ENCODE results near the gene LARGE1. TPM values are rescaled to one million over a fixed set of nuclear protein-coding genes. Genes with fewer than 3 reads are reported as not detected.

LARGE1 gene
- total RNA-seq, 1 experiment from 2014 or later: 5.8 TPM

DNA sequence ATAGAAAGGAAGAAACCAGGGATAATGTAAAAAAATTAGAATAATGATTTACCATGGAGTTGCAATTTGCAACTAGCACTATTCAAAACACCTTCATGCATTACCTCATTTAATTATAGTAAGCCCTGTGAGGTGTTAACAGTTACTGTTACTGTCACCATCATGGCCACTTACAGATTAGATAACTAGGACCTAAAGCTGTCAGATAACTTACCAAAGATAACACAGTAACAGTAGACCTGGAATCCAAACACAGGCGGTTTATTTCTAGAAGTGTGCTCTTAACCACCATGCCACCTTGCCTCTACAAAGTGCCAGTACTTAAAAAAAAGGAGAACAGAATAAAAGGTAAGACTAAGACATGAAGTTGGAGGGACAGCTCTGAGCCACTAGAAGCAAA is 11.1 kb upstream of the LARGE1 start:
- no peaks in the 10 kb centered on the region for H3K27me3 ChIP-seq (replicated peaks; ENCODE audit: control insufficient read depth, insufficient read depth, low read length)
- peaks cover 3% of the 10 kb centered on the region for H3K27me3 Mint-ChIP-seq (ENCODE audit: insufficient read depth, unreplicated experiment)
- TF ChIP-seq, protein P1, sequence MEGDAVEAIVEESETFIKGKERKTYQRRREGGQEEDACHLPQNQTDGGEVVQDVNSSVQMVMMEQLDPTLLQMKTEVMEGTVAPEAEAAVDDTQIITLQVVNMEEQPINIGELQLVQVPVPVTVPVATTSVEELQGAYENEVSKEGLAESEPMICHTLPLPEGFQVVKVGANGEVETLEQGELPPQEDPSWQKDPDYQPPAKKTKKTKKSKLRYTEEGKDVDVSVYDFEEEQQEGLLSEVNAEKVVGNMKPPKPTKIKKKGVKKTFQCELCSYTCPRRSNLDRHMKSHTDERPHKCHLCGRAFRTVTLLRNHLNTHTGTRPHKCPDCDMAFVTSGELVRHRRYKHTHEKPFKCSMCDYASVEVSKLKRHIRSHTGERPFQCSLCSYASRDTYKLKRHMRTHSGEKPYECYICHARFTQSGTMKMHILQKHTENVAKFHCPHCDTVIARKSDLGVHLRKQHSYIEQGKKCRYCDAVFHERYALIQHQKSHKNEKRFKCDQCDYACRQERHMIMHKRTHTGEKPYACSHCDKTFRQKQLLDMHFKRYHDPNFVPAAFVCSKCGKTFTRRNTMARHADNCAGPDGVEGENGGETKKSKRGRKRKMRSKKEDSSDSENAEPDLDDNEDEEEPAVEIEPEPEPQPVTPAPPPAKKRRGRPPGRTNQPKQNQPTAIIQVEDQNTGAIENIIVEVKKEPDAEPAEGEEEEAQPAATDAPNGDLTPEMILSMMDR (IDR thresholded peaks at IDR 0.05; ENCODE audit: insufficient read depth in 1 of 2, low read depth in 1 of 2, low read length in 1 of 2, severe bottlenecking in 1 of 2, unreplicated experiment in 1 of 2): no peak
- no peak for DNase-seq
- intact Hi-C loops (cut with micrococcal nuclease; ENCODE audit: unreplicated experiment): no loop called here
- no peaks in the 10 kb centered on the region for H3K9me3 Mint-ChIP-seq (ENCODE audit: unreplicated experiment)
- no TSS peak for BruUV-seq (replicated peaks)
- H3K4me1 ChIP-seq: no peaks in the 10 kb centered on the region
- H3K27ac Mint-ChIP-seq (ENCODE audit: unreplicated experiment): no peak overlapping the region
- ChIA-PET POLR2A (no interaction called here), CTCF (no interaction called here)
- no peak overlapping the region for H3K4me3 Mint-ChIP-seq (ENCODE audit: unreplicated experiment)
- H3K36me3 Mint-ChIP-seq (ENCODE audit: insufficient read depth, unreplicated experiment): no peaks in the 10 kb centered on the region
- H3K9me3 ChIP-seq: no peaks in the 10 kb centered on the region
- H3K4me3 ChIP-seq (ENCODE audit: low read depth, low read length): no peak overlapping the region
- no peaks in the 10 kb centered on the region for H3K36me3 ChIP-seq (ENCODE audit: control insufficient read depth, insufficient read depth, low read length)
- H3K4me1 Mint-ChIP-seq (ENCODE audit: low read depth, unreplicated experiment): no peaks in the 10 kb centered on the region

DNA sequence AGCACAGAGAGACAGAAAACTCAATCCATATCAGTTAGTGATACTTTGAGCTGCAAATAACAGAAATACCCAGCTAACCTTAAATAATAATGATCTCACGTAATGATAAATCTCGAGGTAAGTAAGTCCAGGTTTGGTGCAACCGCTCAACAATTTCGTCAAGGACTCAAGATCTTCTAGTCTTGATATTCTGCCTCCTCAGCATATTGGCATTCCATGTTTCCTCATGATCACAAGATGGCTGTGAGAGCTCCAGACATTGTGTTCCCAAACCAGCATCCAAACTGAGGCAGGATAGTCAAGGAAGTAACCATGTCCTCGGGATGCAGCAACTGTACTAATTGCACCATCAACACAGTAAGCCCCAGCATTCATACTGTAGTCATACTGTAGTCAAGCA is 7.5 kb upstream of the LARGE1 start:
- H3K9me3 Mint-ChIP-seq (ENCODE audit: unreplicated experiment): no peaks in the 10 kb centered on the region
- H3K4me1 ChIP-seq: no peaks in the 10 kb centered on the region; the same call in 1 of the 2 replicates
- no peaks in the 10 kb centered on the region for H3K36me3 ChIP-seq (ENCODE audit: control insufficient read depth, insufficient read depth, low read length)
- no peak overlapping the region for H3K4me3 Mint-ChIP-seq (ENCODE audit: unreplicated experiment)
- peaks cover 14% of the 10 kb centered on the region for H3K27me3 Mint-ChIP-seq (ENCODE audit: insufficient read depth, unreplicated experiment)
- intact Hi-C loops (cut with micrococcal nuclease; ENCODE audit: unreplicated experiment): no loop called here
- TF ChIP-seq, protein P1 (IDR thresholded peaks at IDR 0.05; ENCODE audit: insufficient read depth in 1 of 2, low read depth in 1 of 2, low read length in 1 of 2, severe bottlenecking in 1 of 2, unreplicated experiment in 1 of 2): no peak
- no TSS peak for BruUV-seq (replicated peaks)
- no peak overlapping the region for H3K27ac Mint-ChIP-seq (ENCODE audit: unreplicated experiment)
- no peaks in the 10 kb centered on the region for H3K36me3 Mint-ChIP-seq (ENCODE audit: insufficient read depth, unreplicated experiment)
- POLR2A ChIA-PET: interaction anchor here (0.6 kb wide), 1 partner anchor 543 kb away, joined by 3 read pairs; no protein-coding TSS in a partner anchor
- H3K4me1 Mint-ChIP-seq (ENCODE audit: low read depth, unreplicated experiment): no peaks in the 10 kb centered on the region
- H3K4me3 ChIP-seq (ENCODE audit: low read depth, low read length): no peak overlapping the region
- no peak for DNase-seq
- peaks cover 2% of the 10 kb centered on the region; the same call in 1 of the 2 replicates for H3K27me3 ChIP-seq (replicated peaks; ENCODE audit: control insufficient read depth, insufficient read depth, low read length)
- CTCF ChIA-PET: no interaction called here
- H3K9me3 ChIP-seq: no peaks in the 10 kb centered on the region

DNA sequence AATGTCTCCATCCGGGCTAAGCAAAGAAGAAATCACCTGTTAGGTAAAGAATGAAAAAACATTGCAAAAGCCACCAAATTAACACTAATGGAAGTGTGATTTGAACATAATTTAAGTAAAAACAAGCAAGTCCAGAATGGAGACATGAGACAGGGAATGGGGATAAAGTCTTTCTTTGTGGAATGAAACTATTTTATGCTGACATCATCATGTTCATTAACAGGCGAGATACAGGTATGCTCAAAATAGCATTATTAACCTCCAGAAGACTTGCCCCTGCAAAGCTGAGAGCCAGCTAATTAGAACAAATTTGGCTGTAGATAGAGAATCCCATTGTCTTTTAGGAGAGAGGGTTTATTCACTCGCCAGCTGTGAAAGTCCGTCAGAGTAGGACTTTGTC is 4.9 kb upstream of the LARGE1 start:
- TF ChIP-seq, protein P1 (IDR thresholded peaks at IDR 0.05; ENCODE audit: insufficient read depth in 1 of 2, low read depth in 1 of 2, low read length in 1 of 2, severe bottlenecking in 1 of 2, unreplicated experiment in 1 of 2): no peak
- POLR2A ChIA-PET: no interaction called here
- Mint-ChIP-seq H3K4me1 (ENCODE audit: low read depth, unreplicated experiment) (peaks cover 6% of the 10 kb centered on the region), H3K9me3 (ENCODE audit: unreplicated experiment) (no peaks in the 10 kb centered on the region), H3K36me3 (ENCODE audit: insufficient read depth, unreplicated experiment) (no peaks in the 10 kb centered on the region), H3K4me3 (ENCODE audit: unreplicated experiment) (no peak overlapping the region), H3K27ac (ENCODE audit: unreplicated experiment) (no peak overlapping the region), H3K27me3 (ENCODE audit: insufficient read depth, unreplicated experiment) (peaks cover 16% of the 10 kb centered on the region)
- Histone ChIP-seq H3K4me1 (no peaks in the 10 kb centered on the region; the same call in 1 of the 2 replicates), H3K4me3 (ENCODE audit: low read depth, low read length) (no peak overlapping the region), H3K9me3 (no peaks in the 10 kb centered on the region), H3K27me3 (replicated peaks; ENCODE audit: control insufficient read depth, insufficient read depth, low read length) (peaks cover 2% of the 10 kb centered on the region; the same call in 1 of the 2 replicates), H3K36me3 (ENCODE audit: control insufficient read depth, insufficient read depth, low read length) (no peaks in the 10 kb centered on the region)
- no peak for DNase-seq
- intact Hi-C loops (cut with micrococcal nuclease; ENCODE audit: unreplicated experiment): no loop called here
- BruUV-seq (replicated peaks): no TSS peak
- CTCF ChIA-PET: no interaction called here
